Sigmoid colon (tissue), 4 donors: ENCODE data around the gene LDLRAD4.

Experiments used
- EP300 ChIP-seq, 4 donors: sonication (generic); formaldehyde crosslinking; IDR thresholded peaks; one replicate each; pipeline ENCODE4 v1.6.1; 2017; ENCODE audit warnings: antibody characterized with exemption in 4 of 4
- TF ChIP-seq, protein P1 (sequence below), 4 experiments: fragments of 450-650 bp in 3 of 4; fragments of 200-600 bp in 1 of 4; IDR thresholded peaks; one replicate each; pipeline ENCODE4 v1.5.1; 2016 to 2019; ENCODE audit warnings: antibody characterized with exemption in 4 of 4, mild to moderate bottlenecking in 3 of 4, moderate library complexity in 2 of 4

DNA sequence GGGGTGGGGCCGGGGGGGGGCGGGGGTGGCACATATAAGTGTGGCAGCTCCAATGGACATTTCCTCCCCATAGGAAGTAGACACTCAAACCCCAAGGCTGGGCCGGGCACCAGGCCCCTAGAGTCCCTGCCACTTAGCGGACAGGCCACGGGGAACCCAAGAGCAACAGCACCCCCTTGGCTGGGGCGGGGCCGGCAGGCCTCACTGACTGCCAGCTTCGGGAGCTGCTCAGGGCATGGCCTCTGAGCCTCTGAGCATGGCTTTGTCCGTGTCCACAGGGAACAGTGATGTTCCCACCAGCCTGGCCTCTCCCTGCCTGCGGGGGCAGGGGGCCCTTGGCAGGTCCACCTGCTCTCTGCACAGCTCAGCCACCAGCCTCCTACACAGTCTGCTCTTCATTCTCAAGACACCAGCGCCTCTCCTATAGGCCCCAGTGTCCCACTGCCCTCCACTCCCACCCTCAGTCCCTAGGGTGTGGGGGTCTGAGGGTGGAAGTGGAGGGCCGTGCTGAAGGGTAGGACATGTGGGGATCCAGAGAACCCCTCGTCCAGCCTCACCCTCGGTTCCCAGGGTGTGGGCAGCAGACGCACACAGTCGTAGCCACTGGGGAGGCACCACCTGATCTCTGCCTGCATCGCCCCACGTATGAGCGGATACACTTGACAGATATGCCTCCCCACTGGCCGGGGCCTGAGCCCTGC lies 401.1 kb downstream of the LDLRAD4 start:
- TF ChIP-seq, protein P1, sequence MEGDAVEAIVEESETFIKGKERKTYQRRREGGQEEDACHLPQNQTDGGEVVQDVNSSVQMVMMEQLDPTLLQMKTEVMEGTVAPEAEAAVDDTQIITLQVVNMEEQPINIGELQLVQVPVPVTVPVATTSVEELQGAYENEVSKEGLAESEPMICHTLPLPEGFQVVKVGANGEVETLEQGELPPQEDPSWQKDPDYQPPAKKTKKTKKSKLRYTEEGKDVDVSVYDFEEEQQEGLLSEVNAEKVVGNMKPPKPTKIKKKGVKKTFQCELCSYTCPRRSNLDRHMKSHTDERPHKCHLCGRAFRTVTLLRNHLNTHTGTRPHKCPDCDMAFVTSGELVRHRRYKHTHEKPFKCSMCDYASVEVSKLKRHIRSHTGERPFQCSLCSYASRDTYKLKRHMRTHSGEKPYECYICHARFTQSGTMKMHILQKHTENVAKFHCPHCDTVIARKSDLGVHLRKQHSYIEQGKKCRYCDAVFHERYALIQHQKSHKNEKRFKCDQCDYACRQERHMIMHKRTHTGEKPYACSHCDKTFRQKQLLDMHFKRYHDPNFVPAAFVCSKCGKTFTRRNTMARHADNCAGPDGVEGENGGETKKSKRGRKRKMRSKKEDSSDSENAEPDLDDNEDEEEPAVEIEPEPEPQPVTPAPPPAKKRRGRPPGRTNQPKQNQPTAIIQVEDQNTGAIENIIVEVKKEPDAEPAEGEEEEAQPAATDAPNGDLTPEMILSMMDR (IDR thresholded peaks at IDR 0.05): no peak
- TF ChIP-seq EP300 (IDR thresholded peaks at IDR 0.05): no peak
